HK-2 (cell line): Measurements from ENCODE around the gene GNRH2.
"Not testable (repeated sequence)": the region's sequence is repeated elsewhere in the genome, so short reads cannot be mapped to it uniquely, and the experiment has no call there.

ENCODE experiments used
- DNase-seq: peaks from one replicate; pipeline ENCODE4 v3.0.0-alpha.2; 2018; ENCODE audit not compliant: unreplicated experiment

GNRH2 gene

DNA sequence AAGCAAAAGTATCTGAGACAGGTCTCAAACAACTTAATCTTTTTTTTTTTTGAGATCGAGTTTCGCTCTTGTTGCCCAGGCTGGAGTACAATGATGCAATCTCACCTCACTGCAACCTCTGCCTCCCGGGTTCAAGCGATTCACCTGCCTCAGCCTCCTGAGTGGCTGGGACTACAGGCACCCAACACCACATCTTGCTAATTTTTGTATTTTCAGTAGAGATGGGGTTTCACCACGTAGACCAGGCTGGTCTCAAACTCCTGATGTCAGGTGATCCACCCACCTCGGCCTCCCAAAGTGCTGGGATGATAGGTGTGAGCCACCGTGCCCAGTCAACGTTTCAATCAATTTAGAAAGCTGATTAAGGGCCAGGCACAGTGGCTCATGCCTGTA, 29.8 kb downstream of the GNRH2 start:
- DNase-seq, result not testable (repeated sequence)

DNA sequence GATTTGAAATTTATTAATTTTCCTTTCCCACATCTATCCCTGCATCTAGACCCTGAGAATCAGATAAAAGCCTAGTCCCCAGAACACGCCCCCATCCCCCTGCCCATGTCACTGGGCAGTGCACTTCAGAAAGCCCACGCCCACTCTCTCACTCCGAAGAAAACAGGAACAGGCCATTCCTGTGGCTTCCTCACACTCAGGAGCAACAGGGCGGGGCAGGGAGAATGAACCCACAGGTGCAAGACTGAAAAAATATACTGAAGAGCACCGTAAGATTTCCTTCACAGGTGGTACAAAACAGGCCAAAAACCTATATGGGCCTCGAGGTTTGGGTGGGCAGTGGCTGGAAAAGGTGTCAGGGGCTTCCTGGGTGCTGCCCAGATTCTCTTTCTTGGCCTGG, 31.4 kb downstream of the GNRH2 start:
- no peak for DNase-seq

DNA sequence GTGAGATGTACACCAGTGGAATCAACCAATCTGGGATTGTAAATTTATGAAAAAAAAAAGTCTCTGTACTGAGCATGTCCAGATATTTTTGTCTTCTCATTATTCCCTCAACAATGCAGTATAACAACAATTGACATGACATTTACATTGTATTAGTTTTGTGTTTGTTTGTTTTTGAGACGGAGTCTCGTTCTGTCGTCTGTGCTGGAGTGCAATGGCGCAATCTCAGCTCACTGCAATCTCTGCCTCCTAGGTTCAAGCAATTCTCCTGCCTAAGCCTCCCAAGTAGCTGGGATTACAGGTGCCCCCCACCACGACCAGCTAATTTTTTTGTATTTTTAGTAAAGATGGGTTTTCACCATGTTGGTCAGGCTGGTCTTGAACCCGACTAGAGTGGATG, 31.9 kb downstream of the GNRH2 start:
- not testable (repeated sequence) for DNase-seq

DNA sequence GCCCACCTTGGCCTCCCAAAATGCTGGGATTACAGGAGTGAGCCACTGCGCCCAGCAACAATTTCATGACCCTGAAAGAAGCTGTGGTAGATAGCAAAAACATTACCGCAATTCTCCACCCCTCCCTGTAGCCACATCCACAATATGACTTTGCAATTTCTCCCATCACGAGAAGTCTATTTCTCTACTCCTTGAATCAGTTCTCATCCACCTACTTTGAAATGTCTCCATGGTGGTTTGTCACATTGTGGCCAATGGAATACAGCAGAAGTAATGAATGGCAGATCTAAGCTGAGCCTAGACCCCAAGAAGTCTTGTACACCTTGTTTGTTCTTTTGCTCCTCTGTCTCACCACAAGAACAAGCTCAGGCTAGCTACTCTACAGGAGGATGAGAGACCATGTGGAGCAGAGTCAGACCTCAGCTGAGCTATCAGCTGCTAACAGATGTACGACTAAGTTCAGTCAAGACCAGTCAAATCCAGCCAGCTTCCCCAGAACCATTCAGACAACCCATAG, 34.3 kb downstream of the GNRH2 start:
- DNase-seq, result no peak

DNA sequence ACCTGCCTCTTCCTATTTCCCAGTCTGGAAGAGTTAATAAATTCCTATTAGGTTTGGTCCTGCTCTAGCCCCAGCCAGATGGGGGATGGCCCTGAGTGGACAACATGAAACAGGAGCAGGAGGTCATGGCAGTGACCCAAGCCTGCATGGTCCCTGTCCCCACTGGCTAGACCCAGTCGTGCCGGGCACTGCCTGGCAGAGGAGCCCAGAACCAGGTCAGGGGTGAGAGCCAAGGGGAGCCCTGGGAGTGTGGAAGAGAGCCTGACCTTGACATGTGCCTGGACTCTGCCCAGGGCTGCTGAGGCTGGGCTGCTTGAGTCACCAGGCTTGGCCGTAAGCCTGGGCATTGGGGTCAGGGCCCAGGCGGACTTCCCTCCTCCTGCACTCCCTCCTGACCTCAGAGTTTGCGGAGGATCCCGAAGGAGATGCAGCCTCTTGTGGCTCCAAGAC, 37.5 kb downstream of the GNRH2 start:
- peak; percentile 61 for DNase-seq

DNA sequence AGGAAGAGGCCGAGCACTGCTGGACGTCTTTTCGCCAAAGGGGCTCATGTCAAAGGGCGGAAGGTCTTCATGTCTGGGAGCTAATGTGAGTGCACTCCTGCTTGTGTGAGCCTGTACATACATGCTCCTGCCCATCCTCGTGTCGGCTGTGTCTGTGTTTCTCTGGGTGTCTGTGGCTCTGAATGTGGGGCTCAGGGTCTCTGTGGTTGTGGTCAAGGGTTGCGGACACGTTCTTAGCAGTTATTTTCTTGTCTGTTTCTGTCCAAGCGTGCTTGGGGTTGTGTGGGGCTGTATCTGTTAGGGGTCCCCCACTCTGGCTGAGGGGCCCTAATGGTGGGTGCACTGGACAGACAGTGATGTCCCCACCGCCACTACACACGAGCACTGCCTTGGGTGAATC, 38.2 kb downstream of the GNRH2 start:
- DNase-seq, result no peak

DNA sequence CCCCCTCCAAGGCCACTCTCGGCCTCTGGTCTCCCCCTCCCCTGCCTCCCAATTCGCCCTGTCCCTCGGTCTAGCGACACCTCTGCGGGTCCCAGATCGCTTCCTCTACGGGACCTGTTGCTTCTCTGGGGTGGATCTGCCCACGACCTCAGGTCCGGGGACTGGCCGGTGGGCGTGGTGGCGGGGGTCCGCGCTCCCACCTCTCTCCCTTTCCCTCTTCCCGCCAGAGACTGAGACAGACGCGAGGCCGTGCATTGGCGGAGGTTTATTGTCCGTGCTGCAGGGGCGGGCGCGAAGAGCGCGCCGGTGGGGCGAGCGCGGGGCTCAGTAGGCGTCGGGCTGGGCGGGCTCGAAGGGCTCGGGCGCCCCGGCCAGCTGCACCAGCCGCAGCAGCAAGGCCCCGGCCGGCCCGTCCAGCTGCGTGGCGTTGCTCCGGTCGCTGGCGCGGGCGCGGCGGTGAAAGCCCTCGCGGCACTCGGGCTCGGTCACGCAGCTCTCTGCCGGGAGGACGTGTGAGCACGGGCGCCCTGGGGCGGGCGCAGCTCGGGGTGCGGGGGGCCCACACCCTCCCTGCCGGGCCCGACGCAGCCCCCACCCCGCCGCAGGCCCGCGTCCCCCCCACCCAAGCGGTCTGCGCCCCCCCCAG, 39.0 kb downstream of the GNRH2 start:
- no peak for DNase-seq

DNA sequence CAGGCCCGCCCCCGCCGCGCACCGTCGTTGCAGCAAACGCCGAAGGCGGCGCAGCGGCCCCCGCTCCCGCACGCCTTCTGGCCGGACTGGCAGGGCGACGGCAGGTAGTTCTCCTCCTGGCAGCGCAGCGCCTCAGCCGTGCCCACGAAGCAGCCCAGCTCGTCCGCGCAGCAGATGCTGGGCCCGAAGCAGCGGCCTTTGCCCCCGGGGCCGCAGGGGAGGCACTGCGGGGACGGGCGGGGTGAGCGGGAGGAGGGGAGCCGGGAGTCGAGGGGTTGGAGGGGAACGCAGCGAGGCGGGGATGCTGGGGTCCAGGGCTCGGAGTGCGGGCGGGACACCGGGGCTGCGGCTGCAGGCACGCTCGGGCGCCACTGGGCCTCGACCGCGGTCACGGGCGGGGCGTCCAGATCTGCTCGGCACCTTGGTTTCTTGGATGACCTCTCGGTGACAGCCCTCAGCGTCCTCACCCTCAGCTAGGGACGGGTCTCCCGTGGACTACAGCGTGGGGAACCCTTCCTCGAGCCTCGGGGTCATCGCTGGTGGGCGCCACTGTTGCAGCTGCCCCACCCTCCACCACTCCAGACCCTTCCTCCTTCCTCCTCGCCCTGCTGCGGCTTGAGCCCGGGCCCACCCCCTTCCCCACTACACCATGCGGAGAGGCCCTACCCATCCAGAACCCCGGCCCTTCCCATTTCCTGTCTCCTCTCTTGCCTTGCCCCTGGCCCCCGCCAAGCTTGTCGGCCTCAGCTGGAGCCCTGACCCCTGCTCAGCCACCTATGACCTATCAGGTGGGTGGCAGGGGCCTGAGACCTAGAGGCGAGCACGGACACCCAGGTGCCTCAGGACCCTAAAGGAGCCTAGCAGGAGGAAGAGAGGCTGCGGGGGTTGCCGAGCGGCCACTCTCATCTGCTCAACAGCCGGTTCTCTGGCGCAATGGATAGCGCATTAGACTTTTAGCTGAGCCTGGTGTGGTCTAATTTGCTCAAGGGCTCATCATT, 39.8 kb downstream of the GNRH2 start:
- no peak for DNase-seq

DNA sequence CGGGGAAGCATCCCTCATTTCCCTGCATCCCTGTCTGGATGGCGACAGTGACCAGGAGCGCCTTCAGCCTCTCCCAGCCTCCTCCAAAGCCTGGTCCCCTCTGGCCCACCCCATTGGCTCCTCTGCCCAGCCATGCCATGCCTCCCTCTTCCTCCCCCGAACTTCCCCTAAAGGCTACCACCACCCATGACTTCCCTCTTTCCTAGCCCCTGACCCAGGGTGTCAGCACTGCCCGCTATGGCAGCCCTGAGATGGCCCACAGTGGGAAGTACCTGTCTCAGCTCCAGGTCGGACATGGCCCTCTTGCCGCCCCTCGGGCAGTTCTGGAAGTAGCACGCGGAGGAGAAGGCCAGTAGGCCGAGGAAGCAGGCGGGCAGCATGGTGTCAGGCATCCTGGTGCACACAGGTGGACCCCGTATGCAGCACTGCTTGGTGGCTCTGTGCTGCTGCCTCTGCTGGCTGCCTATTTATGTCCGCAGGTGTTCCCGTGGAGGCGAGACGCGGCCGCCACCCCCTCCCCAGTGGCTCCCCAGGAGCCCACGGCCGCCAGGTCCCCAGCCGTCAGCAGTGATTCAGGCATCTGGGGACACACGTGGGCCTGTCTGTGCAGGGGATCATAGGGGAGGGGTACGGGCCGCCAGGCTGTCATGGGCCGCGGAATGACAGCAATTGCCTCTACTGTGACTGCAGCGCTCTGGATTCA, 41.0 kb downstream of the GNRH2 start, which contains the start of gene AVP:
Gene AVP (minus strand): TSS at position 442 of the 703 bp plus-strand sequence. CDS start 50 bp downstream, at position 392.
- no peak for DNase-seq

DNA sequence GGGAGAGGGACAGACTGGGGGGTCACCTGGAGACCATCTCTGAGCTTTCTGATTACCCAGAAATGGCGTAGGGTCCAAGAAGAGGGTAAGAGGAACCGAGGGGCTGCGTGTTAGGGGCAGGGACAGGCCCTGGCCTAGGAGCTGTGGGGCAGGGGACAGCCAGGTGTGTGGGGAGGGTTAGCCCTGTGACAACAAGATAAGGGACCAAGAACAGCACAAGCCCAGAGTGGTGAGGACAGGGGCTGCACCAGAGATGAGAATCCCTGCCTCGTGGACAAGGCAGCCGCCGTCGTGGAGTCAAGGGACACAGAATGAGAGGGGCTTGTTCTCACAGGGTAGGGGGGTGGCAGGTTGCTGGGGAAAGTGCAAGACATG, 41.6 kb downstream of the GNRH2 start:
- no peak for DNase-seq

DNA sequence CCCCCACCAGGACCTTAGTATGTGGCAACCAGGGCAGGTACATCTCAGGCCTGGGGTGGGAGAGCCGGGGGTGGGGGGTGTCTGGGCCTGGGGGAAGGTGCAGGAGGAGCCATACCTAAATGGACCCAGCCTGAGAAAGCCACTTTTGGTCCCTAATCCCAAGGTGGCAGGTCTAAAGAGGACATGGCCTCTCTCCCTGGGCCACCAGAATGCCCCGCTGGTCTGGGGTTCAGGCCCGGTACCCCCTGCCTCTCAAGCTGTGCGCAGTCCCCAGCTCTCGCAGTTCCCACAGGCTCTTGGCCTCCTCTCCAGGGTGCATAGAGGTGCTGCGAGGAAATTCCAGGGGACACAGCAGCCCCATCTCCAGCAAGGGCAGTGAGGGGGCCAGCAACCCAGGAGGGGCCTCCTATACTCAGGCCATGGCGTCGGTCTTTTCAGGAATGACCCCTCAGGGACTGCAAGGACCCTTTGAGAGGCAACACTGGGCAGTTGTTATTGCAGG, 42.2 kb downstream of the GNRH2 start:
- DNase-seq, result no peak

DNA sequence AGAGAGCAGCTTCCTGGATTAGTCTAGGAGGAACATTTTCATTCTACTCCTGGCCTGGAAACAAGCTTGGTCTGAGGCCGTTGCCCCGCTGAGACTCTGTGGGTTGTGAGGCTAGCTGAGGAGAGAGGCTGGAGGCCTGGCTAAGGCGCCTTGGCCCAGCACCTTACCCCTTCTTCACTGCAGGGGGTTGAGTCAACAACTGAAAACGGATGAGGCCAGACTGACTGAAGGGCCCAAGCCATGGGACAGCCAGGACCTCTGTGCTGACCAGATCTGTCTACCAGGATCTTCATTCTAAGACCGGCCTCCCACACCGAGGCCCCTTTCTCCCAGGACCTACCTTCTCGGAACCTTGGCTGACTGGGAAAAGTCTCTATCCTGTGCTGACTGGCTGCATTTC, 44.6 kb downstream of the GNRH2 start:
- no peak for DNase-seq

DNA sequence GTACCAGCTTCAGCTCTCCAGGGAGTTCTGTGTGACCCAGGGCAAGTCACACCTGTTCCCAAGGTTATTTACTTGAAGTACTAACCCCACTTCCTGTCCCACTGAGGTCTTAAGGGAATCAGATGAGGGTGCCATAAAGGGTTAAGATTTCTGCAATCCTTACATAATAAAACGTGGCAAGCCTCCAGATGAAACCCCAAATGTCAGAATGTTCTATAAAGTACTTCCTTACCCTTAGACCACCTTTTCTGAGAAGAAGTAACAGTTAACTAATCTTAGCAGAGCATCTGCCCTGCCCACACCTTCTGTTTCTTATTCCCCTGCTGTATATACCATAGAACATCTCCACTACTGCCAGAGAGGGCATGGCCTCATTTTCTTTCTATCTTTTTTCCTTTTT, 47.1 kb downstream of the GNRH2 start:
- DNase-seq, result no peak

DNA sequence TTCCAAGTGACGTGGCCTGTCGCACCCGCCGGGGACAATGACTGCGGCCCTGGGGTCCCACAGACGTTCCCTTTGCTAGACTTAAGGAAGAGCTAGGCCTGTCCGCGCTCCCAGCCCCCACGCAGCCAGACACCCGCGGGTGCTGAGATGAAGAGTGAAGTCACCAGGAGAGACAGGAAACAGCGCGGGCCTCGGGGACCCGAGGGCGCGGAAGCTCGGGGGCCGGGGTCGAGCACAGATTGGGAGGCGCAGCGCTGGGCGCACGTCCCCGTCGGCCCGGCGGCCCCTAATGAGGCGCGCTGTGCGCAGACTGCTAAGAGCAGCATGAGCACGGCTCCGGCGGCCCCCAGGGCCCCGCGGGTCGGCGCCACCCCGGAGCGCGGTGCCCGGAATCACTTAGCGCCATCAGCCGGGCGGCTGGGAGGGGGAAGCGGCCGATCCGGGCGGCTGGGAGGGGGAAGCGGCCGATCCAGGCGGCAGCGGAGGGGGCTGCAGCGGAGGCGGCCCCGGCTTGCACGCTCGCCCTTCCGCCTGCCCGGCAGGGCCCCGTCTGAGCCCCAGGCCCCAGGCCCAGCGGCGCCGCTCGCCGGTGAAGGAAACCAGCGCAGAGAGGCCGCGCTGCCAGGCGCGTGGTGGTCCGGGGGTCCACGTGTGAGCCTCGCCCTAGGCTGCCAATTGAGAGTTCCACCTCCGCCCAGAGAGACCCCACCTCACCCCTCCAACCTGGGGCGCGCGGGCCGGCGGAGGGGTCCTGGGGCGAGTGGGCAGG, 49.4 kb downstream of the GNRH2 start:
- no peak for DNase-seq

DNA sequence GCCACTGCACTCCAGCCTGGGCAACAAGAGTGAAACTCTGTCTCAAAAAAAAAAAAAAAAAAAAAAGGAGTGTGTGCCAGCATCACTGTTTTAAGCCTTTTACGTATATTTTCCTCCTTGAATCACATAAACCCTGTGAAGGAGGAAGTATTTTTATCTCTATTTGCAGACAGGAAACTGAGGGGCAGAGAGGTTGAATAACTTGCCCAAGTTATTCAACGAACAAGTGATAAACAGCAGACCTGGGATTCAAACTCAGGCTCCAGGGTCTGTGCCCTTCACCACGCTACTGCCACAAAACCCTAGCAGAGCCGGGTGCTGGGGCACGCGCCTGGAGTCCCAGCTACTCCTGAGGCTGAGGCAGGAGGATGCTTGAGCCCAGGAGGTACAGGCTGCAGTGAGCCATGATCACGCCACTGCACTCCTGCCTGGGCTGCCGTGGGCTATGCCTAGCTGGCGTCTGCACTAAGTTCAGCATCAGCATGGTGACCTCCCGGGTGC, 50.5 kb downstream of the GNRH2 start:
- DNase-seq, result no peak

DNA sequence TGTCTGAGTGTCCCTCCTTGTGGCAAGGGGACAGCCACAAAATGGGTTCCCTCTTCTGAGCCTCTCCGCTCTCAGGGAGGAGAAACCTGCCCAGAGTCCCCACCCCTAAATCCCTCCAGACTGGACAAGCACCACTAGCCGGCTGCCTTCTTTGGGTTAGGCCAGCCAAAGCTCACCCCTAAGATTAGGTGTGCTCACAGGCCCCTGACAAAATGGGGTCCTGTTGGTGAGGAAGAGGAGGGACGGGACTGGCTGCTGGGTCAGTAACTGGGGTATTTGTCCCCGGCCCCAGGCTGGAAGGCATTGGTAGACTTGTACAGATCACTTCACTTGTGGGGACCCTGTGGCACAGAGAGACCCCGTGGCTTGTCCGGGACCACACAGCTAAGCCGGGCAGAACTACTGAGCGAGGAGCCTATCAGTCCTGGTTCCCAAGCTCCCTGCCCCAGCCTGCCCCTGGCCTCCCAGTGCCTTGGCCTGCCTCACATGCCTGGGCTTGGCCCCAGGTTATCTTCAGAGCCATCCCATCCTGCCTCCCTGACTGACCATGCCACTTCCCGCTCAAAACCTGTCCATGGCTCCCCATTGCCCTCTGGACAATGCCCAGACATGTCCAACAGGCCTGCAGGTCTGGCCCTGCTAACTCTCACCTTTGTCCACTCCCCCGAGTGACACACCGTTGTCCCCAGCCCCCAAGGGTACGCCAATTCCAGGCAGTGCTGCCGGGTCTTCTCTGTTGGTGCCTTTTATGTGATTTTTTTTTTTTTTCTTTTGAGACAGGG, 51.6 kb downstream of the GNRH2 start:
- no peak for DNase-seq
